ENCODE measurements around the gene IL25. TPM values are rescaled to one million over a fixed set of nuclear protein-coding genes. Genes with fewer than 3 reads are reported as not detected.
"Not testable (repeated sequence)": the region's sequence is repeated elsewhere in the genome, so short reads cannot be mapped to it uniquely, and the experiment has no call there.

IL25 gene
- total RNA-seq, 4 donors from 2014 or later, result not detected

DNA sequence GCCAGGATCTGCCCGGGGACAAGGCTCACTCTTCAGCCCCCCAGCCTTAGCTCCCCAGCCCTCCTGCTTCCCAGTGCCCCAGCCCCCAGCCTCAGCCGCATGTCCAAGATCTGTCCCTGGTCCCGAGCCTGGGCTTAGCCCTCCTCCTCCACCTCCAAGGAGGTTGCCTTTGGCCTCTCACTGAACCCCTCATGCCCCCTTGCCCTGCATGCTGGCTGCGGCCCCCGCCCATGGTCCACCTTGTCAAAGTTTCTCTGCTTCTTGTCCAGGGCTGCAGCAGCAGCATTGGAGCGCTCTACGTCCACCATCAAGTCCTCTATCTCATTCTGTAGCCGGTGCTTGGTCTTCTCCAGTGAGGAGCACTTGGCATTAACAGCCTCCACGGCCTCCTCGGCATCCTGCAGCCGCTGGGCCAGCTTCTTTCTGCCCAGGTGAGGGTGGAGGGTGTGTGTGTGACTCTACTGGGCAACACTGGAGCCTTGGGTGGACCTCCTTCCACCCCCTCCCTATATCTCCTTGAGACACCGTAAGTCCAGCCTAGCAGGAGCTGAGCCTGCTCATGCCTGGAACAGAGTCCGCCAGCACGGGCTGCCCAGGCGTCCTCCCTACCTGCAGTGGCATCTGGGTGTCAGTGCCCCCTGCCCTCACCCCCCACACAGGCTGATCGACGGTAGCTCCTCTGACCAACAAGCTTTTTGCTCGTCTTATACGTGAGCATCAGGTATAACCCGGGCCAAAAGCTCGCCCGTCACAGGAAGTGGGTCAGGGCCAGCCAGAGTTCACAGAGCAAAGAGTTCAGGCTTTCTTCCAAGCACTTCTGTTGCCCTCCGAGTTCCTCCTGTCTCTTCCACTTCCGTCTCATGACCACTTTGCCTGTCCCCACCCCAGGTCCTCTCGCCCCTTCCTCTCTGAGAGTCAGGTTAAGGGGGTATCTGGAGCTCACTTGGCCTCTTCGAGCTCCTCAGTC lies 15.6 kb downstream of the IL25 start:
- no peaks in the 10 kb centered on the region for H3K27me3 ChIP-seq
- H3K27ac ChIP-seq (replicated peaks in 1 of 4), result no peak overlapping the region
- no peaks in the 10 kb centered on the region for H3K4me1 ChIP-seq
- whole genome bisulfite sequencing, result 82% methylated on average over 22 of the region's 26 CpGs
- no peak overlapping the region for H3K4me3 ChIP-seq
- TF ChIP-seq POLR2AphosphoS5 (IDR thresholded peaks at IDR 0.05), result no peak
- TF ChIP-seq, protein P1, sequence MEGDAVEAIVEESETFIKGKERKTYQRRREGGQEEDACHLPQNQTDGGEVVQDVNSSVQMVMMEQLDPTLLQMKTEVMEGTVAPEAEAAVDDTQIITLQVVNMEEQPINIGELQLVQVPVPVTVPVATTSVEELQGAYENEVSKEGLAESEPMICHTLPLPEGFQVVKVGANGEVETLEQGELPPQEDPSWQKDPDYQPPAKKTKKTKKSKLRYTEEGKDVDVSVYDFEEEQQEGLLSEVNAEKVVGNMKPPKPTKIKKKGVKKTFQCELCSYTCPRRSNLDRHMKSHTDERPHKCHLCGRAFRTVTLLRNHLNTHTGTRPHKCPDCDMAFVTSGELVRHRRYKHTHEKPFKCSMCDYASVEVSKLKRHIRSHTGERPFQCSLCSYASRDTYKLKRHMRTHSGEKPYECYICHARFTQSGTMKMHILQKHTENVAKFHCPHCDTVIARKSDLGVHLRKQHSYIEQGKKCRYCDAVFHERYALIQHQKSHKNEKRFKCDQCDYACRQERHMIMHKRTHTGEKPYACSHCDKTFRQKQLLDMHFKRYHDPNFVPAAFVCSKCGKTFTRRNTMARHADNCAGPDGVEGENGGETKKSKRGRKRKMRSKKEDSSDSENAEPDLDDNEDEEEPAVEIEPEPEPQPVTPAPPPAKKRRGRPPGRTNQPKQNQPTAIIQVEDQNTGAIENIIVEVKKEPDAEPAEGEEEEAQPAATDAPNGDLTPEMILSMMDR (IDR thresholded peaks at IDR 0.05), result no peak
- TF ChIP-seq EP300 (IDR thresholded peaks at IDR 0.05), result no peak
- no peak for TF ChIP-seq POLR2A (IDR thresholded peaks at IDR 0.05; ENCODE audit: low read depth)
- peaks cover 0 to 96% (median 0%) of the 10 kb centered on the region in 4 donors for H3K36me3 ChIP-seq
- no peak for DNase-seq (ENCODE audit: extremely low spot score)
- intact Hi-C loops (cut with DNase I), result no loop called here
- H3K9me3 ChIP-seq, result no peaks in the 10 kb centered on the region

DNA sequence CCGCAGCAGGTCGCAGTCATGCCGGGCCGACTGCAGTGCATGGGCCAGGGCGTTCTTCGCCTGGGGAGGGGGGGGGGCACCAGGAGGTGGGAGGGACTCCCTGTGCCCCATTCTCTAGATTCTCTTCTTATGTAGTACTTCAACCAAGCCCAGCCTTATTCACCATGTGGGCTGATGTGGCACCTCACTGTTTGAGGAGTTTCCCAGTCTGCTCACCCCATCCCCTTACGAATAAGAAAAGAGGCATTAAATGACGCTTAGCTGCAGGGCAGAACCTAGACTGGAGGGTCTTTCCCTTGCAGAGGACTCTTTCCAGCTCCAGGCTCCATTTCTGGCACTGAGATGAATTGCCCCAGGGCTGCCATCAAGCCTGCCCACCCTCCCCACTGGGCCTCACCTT lies 16.4 kb downstream of the IL25 start:
- no peaks in the 10 kb centered on the region for H3K27me3 ChIP-seq
- no peak for DNase-seq (ENCODE audit: extremely low spot score)
- WGBS, result 91% methylated on average over 7 of the region's 8 CpGs
- H3K27ac ChIP-seq (replicated peaks in 1 of 4), result no peak overlapping the region
- TF ChIP-seq EP300 (IDR thresholded peaks at IDR 0.05), result no peak
- no peak for TF ChIP-seq POLR2A (IDR thresholded peaks at IDR 0.05; ENCODE audit: low read depth)
- TF ChIP-seq, protein P1 (IDR thresholded peaks at IDR 0.05), result no peak
- no peak for TF ChIP-seq POLR2AphosphoS5 (IDR thresholded peaks at IDR 0.05)
- H3K4me1 ChIP-seq, result no peaks in the 10 kb centered on the region
- intact Hi-C loops (cut with DNase I), result no loop called here
- H3K36me3 ChIP-seq, result peaks cover 0 to 96% (median 0%) of the 10 kb centered on the region in 4 donors
- no peak overlapping the region for H3K4me3 ChIP-seq
- H3K9me3 ChIP-seq, result no peaks in the 10 kb centered on the region

DNA sequence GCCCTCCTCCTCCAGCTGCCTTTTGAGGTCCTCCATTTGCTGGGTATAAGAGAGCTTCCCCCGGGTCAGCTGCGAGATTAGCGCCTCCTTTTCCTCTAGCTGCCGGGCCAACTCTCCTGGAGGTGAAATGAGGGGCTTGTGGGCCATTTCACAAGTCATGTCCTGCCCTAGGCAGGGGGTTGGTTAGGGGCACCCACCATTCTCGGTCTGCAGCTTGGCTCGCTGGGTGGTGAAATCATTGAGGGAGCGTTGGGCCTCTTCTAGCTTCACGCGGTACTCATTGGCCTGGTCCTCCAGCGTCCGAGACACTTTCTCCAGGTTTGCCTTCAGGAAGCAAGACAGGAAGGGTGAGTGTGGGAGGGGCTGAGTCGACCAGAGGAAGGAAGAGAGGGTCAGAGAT lies 16.8 kb downstream of the IL25 start:
- Histone ChIP-seq H3K36me3 (peaks cover 0 to 96% (median 0%) of the 10 kb centered on the region in 4 donors), H3K27me3 (no peaks in the 10 kb centered on the region), H3K4me1 (no peaks in the 10 kb centered on the region), H3K27ac (replicated peaks in 1 of 4) (no peak overlapping the region), H3K9me3 (no peaks in the 10 kb centered on the region), H3K4me3 (no peak overlapping the region)
- no peak for DNase-seq (ENCODE audit: extremely low spot score)
- TF ChIP-seq POLR2A (IDR thresholded peaks at IDR 0.05; ENCODE audit: low read depth) (no peak), POLR2AphosphoS5 (IDR thresholded peaks at IDR 0.05) (no peak), EP300 (IDR thresholded peaks at IDR 0.05) (no peak)
- TF ChIP-seq, protein P1 (IDR thresholded peaks at IDR 0.05), result no peak
- intact Hi-C loops (cut with DNase I), result no loop called here
- 82% methylated on average over 8 of the region's 12 CpGs for WGBS

DNA sequence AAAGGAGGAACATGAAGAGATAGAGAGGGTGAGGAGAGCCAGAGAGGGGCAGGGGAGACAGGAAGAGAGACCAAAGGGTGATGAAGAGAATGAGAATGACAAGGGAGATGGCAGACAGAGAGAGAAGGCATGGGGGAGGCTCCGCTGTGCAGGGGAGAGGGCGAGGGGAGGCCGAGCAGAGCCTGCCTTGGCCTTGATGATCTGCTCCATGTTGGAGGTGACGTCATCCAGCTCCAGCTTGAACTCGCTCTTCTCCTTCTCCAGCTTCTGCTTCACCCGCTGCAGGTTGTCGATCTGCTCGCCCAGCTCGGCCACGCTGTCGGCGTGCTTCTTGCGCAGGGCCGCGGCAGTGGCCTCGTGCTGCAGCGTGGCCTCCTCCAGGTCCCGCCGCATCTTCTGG lies 17.3 kb downstream of the IL25 start:
- WGBS, result 88% methylated on average over 4 of the region's 19 CpGs
- intact Hi-C loops (cut with DNase I); H3K27me3 ChIP-seq; H3K4me1 ChIP-seq; H3K27ac ChIP-seq (replicated peaks in 1 of 4); DNase-seq (ENCODE audit: extremely low spot score); H3K9me3 ChIP-seq; H3K4me3 ChIP-seq: not testable (repeated sequence)
- peaks cover 0 to 91% (median 0%) of the 10 kb centered on the region in 4 donors for H3K36me3 ChIP-seq

DNA sequence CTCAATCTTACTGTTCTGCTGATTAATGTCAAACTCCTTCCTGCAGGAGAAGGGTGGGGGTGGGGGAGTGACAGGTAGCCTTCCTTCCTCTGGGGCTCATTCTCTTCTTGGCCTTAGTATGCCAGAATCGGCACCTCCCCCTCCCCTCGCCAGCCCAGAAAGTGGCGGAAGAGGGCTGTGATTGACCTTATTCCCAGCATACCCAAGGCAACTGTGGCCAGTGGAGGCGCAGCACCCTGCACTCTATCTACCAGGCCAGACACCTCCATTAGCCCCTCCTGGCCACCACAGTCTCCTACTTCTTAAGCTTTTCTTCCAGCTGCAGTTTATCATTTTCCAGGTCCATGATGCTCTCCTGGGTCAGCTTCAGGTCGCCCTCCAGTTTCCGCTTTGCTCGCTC lies 20.0 kb downstream of the IL25 start:
- intact Hi-C loops (cut with DNase I), result no loop called here
- no peak for DNase-seq (ENCODE audit: extremely low spot score)
- TF ChIP-seq, protein P1 (IDR thresholded peaks at IDR 0.05), result no peak
- TF ChIP-seq EP300 (IDR thresholded peaks at IDR 0.05) (no peak), POLR2A (IDR thresholded peaks at IDR 0.05; ENCODE audit: low read depth) (no peak), POLR2AphosphoS5 (IDR thresholded peaks at IDR 0.05) (no peak)
- Histone ChIP-seq H3K4me3 (no peak overlapping the region), H3K27me3 (no peaks in the 10 kb centered on the region), H3K4me1 (no peaks in the 10 kb centered on the region), H3K36me3 (peaks cover 0 to 90% (median 0%) of the 10 kb centered on the region in 4 donors), H3K9me3 (no peaks in the 10 kb centered on the region), H3K27ac (replicated peaks in 1 of 4) (no peak overlapping the region)
- WGBS, result 74% methylated on average over 7 of the region's 7 CpGs

All from esophagus muscularis mucosa (tissue), 4 donors.